Endothelial cell of umbilical vein (primary cell): ENCODE measurements around the gene SLC47A1.

Experiments used
- CTCF ChIP-seq, 2 donors: IDR thresholded peaks; 1 replicate in 1 of 2; 2 replicates in 1 of 2; pipeline ENCODE4 v1.5.1; 2011; ENCODE audit warnings: low read length in 2 of 2, mild to moderate bottlenecking in 2 of 2, moderate library complexity in 2 of 2, control low read depth in 1 of 2, inconsistent platforms in 1 of 2, low read depth in 1 of 2; ENCODE audit not compliant: insufficient read depth in 1 of 2; ENCODE audit errors: extremely low read depth in 1 of 2
- EZH2 ChIP-seq: IDR thresholded peaks from 2 replicates; pipeline ENCODE4 v1.6.1; 2012; ENCODE audit warnings: borderline replicate concordance, low read depth, mild to moderate bottlenecking, moderate library complexity, low read length, inconsistent platforms; ENCODE audit not compliant: severe bottlenecking
- MYC ChIP-seq: IDR thresholded peaks from one replicate; pipeline ENCODE4 v1.6.1; 2011; ENCODE audit warnings: mild to moderate bottlenecking, low read depth, low read length
- POLR2A ChIP-seq: IDR thresholded peaks from 2 replicates; pipeline ENCODE4 v1.6.1; 2012; ENCODE audit warnings: low read depth, mild to moderate bottlenecking, control low read depth, low read length

DNA sequence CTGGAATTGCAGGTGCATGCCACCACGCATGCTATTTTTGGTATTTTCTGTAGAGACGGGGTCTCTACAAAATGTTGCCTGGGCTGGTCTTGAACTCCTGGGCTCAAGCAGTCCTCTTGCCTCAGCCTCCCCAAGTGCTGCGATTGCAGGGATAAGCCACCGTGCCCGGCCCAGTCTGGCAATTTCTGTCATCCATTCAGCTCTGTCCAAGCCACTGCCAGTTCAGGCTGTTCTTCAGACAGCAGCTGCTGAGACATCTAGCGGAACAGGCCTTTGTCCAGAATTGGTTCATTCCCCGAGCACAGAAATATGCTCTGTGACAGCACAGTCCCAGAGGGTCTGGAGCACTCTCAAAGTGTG is 5.4 kb downstream of the SLC47A1 start:
- TF ChIP-seq CTCF (IDR thresholded peaks at IDR 0.05; ENCODE audit: extremely low read depth in 1 of 2, insufficient read depth in 1 of 2, low read depth in 1 of 2, low read length in 2 of 2), result no peak
- TF ChIP-seq POLR2A, result no peak
- no peak for TF ChIP-seq EZH2
- no peak for TF ChIP-seq MYC
